HG02943 (cell line): ENCODE results near the gene RAB29.

Experiments
- ATAC-seq: cut with Tn5 transposase; IDR thresholded peaks from one replicate; pipeline ENCODE4 v1.9.1; 2021; ENCODE audit warnings: mild to moderate bottlenecking, low read depth, moderate library complexity; ENCODE audit not compliant: unreplicated experiment

RAB29 gene

DNA sequence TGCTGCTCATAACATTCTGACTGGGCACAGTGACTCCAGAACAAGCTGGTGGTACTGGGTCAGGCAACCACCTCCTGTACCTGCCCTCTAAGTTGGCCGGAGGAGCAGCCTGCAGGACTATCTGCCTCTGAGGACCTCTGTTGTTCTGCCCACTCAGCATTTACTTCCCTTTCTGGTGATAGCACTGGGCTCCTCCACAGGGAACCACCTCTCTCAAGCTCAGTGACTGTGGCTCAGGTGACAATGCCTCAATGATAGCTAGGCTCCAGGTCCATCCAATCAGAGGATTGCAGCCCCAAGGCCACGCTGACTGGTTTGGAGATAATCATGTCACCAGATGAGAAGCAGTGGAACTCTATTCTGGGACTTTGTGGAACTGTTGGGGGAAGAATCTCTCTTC lies 21.9 kb upstream of the RAB29 start:
- ATAC-seq: no peak

DNA sequence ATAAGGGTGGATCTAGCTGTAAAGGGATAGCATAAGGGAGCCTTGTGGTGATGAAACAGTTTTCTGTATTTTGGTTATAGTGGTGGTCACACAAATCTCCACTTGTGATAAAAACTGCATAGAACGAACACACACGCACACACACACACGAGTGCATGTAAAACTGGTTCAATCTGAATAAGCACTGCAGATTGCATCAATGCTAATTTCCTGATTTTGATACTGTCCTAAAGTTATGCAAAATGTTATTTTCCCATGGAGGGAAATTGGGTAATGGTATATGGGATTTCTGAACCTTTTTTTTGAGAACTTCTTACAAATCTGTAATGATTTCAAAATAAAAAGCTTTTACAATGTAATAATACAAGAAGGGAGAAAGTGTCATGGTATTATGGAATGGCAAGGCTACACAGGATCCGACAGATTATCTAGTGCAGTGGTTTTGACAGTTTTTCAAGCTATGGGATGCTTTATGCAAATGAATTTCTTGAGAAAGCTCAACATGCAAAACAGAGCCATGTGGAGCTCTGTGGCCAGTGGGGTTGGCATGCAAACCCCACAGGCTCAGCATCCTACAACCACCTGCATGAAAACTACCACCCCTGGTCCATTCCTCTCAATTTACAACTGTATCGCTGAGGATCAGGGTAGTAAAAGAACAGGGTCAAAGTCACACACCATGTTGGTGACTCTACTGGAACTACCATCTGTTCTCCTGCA lies 18.9 kb upstream of the RAB29 start:
- ATAC-seq: no peak

DNA sequence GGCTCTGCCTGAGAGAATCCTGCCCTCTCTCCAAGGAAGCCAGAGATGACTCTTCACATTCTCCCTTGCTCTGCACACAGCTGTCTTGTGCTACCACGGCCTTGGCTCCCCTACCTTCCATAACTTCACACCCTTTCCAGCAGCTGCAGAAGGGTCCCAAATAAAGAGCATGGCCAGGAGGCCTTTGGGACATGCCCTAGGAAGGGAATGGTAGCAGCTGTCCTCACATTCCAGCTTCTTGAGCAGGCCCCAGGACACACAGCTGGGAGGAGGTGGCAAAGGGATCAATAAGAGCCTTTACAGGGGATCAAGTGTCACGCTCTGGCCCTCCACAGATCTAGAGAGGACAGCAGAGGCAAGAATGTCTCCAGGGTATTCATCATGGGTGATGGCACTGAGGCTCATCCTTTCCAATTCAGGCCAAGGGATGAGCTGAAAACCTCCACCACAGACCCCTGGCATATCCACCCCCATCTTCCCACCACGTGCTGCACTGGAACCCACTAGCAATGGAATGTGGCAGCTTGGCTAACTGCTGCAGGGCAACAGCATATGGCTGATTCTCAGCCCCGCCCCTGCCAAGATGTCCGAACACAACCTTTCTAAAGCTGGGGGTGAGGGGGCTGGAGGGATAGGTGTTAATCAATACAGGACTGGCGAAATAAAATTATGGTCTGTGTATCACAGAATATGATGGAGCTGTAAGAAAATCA lies 17.8 kb upstream of the RAB29 start:
- no peak for ATAC-seq

DNA sequence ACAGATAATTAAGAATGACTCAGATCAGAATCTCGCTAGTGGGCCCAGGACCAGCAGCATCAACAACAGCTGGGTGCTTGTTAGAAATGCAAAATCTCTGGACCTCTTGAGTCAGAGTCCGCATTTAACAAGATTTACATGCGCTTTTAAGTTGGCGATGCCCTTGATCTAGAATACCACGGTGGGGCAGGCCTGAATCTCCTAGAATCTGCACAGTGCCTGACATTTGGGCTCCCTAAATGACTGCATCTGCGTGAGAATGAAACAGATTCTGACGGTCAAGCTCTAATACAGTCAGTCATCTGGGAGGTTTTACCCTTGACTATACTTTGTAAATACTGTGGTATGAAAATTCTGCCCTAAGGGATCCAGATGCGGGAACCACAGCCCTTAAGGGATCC lies 17.2 kb upstream of the RAB29 start:
- ATAC-seq: no peak

DNA sequence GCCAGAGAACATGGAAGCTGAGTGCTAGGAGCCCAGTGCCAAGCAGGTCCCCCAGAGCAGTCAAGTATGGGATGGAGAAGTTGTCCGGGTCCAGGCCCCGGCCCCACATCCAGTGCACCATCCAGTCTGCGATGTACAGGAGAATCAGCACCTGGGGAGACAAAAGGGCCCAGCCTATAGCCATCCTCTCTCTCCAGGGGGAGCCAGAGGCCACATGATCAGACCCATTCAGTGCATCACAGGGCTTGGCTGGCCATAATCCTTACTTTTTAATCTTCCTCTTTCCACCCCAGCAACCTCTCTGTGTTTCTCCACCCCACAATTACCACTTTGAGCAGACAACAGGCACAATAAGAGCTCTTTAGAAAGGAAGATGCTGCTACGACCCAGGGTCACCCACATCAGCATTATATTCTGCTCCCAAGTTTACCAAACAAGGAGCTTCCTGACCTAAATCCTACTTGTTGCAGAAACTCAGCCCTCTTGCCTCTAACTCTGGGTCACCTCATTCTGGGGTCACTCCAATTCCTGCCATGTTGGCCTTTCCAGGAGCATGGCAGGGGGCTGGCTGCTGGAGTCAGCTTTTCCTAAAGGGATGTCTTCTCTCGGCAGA lies 16.4 kb upstream of the RAB29 start:
- ATAC-seq: no peak

DNA sequence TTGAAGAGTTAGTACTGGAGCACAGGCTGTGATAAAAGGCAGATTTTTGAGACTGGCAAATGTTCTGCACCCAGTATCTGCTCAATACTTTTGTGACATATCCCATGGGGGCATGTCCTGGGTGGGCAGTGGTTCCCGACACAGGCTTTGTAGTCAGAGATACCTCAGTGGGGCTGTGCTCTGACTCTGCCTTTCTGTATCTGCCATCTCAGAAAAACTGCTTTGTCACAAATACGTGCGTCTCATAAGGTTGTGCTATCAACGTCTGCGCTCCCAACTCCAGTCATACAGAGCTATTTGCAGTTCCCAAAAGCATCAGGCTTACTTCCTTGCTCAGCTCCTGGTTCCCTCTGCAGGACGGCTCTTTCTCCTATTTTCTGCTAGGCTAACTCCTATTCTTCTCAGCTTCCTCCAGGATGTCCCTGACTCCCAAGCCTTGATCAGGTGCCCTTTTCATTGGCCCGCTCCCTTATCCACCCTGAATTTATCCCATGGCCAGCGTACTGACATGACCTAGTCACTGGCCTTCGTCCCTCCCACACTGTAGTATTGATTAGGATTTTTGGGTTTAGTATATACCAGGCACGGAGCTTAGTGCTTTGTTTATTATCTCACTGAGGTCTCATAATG lies 12.1 kb upstream of the RAB29 start:
- ATAC-seq: no peak

DNA sequence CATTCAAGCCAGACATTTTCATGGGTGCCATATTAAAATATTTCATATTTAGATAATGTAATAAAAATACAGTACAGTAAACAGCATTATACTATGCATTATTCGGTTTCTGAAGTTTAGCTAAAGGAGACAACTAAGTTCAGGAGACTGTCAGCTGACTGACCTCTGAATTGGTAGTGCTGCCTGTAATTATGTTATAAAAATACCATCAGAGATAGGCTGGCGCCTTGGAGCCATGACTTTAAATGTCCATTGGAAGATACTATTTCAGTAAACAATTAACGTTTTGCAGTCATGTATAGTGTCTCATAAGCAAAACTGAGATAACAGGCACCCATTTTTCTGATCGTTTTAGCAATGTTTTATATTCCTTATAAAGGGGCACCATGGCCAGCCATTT lies 11.3 kb upstream of the RAB29 start:
- ATAC-seq: no peak

DNA sequence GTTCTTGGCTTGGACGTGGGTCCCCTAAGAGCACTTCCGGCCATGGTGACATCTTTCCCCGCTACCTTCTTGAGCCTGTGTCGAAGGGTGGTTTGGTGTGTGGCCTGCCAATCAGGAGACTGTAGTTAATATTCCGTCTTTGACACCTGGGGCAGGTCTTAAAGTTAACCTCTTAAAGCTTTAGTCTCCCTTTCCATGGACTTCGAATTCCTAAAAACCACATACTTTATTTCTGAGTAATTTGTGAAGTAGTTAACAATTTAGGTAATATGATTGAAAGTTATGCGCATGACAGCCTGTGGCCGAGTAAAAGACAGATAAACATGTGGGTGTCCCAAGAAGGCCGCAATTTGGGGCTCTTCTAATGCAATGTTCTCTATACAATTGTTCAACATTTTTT lies 10.2 kb upstream of the RAB29 start:
- no peak for ATAC-seq

DNA sequence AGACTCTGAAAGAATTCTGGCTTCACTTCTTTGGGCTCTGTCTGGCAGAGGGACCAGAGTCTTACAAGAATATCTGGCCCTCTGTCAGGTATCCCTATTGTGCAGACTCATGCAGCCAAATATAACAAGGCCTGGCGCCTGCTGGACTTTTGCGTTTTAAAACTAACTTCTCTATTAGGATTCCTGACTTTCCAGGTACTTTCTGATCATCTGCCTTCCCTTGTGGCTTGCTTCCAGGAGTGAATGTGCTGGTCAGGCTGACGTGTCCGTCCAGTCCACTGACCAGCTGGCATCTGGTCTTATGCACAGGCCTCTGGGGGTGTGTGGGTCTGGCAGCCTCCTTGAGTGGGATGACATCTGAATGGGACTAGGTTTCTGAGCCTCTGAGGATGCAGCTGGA lies 8.6 kb upstream of the RAB29 start:
- no peak for ATAC-seq

DNA sequence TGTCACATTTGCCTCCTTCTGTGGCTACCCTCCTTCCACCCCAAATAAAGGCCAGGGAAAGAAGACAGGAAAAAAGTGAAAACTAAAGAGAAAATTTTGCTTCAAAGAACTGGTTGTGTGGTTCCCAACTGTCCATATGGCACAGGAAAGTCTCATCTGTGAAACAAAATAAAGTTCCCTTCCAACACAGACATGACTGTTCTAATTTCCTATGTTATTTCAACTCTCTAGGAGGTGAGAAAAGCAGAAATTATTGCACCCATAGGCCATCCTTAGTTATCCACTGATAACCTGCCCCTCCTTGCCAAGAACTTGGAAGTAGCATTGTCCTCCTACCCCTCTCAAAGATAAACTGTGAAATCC lies 8.1 kb upstream of the RAB29 start:
- no peak for ATAC-seq

DNA sequence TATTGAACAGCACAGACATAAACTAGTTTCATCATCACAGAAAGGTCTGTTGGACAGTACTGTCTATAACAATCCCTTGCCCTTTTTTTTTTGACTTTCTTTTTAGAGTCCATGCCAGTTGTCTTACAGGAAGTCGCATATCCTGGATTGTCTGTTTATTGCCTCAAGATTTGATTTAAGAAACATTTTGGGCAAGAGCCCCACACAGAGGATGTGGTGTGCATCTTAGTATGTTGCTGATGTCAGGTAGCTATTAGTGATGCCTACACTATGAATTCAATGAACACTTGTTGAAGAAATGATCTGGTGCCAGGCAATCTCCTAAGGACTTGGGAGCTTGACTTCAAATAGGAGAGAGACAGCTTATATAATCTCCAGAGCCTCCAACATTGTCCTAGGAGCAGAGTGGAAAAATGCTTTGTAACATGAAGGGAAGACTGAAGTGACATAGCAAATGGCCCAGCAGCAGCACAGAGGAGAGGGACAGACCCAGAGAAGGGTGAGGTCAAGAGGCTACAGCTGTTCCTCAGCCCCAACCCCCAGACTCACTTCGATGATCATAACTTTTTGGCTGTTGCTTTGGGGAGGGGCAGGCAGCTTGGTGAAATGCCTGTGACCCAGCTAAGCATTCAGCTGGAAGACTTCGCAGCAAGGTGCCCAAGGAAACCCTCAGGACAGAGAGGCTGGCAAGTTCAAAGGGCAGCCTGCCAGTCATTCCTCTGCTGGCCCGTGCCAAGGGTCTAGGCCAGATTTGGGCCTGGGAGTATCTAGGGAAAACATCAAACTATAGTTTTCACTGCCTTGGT lies 7.5 kb upstream of the RAB29 start:
- no peak for ATAC-seq

DNA sequence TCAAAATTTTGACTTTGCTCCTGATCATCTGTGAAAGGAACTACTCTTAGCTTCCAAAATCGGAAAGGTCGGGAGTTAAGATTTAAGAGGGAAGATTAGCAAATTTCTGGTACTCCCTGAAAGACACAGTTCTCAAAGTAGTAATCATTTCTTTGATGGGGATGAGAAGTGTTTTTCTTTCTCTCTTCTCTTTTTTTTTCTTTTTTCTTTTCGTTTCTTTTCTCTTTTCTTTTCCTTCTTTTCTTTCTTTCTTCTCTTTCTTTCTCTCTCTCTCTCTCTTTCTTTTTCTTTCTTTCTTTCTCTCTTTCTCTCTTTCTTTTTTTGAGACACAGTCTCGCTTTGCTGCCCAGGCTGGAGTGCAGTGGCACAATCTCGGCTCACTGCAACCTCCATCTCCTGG lies 5.1 kb upstream of the RAB29 start:
- ATAC-seq: no peak

DNA sequence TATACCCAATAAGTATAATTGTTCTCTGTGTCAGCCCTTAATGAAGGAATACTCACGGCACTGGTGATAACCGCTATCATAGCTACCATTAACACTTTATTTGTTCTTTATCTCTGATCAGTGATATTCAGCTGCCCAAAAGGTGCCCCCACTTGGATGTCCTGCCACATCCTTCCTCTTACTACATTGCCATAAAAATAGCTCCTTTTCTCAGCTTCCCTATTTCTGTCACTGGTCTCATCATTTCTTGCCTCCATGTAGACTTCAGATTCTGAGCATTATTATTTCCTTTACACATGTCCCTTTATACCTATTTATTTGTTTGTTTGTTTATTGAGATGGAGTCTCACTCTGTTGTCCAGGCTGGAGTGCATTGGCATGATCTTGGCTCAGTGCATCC lies 2.7 kb upstream of the RAB29 start:
- no peak for ATAC-seq

DNA sequence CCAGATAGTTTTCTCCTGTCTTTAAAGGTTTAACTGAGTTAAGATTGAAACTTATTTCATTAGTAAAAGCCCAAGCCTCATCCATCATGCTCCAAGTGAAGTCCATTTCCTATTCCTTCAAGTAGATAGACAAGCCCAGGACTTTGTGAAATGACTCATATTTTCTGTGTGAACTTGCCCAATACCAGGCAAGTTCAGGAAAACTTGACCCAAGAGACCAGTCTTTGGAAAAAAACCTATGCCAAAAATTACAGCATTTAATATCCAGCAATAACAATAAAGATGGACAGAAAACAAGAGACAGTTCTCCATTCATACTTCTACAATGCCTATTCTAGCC lies 405 bp upstream of the RAB29 start:
- ATAC-seq: no peak

DNA sequence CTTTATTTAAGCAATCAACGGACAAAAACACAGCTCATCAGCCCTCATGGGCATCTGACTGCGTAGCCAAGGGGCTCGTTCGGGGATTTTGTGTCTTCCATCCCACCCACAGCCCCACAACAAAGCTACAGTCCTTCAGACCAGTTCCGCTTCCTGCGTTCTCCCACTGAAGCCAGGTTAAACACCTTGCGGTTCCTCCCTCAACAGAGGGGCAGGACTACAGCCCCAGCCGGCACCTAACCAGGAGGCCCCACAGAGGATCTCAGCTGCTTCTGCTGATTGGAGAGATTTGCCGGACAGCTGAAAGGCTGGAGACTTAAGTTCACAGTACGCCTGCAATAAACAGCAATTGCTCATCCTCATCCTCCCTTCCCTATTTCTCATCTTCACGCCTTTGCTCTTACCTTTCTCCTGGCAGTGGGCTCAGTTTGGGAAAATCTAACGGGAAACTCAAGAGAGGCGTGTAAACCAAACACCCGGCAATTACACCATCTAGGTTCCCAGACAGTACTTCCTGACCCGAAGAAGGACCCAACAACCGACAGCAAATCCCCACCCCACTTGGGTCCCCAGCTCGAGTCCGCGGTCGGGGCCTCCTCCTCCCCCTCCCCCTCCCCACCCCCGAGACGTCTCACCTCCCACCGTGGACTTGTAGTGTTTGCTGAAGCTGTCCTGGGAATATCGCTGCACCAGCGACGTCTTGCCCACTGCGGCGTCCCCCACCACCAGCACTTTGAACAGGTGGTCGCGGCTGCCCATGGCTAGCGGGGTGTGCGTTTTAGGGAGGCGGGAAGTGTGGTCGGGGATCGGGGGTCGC lies 876 bp downstream of the RAB29 start:
- peak; percentile 14 for ATAC-seq

DNA sequence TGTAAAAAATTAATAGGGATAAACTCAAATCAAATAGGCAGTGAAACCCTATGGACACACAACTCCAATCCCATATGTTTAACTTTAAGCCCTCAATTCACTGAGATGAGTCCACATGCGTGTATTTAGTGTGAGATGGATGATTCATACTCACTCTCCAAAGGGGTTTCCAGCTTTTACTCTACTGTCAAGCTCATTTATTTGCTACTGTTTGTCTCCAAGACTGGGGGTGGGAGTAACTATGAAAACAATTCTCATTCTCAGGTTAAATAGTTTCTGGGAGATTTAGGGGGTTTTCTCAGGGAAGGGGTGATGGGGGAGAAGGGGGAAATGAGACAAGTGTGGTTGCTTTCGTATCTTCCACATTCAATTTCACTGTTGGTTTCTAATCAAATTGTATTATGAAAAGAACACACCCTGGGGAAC lies 2.7 kb downstream of the RAB29 start:
- ATAC-seq: no peak

DNA sequence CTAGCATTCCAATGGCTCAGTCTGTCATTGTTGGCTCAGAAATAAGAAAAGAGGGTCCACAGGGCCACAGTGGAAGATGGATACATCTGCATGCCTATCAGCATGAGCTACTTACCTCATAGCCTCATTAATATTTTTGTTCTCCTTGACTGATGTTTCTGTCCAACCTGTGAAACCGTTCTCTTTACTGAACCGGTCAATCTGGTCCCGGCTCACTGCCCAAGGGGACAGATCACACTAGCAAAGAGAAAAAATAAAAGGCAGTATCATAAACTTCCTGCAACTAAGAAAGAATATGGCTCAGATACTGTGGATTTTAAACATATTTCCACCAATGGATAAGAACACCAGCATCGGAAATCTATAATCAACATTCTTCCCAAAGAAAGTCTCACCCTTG lies 4.7 kb downstream of the RAB29 start:
- ATAC-seq: no peak

DNA sequence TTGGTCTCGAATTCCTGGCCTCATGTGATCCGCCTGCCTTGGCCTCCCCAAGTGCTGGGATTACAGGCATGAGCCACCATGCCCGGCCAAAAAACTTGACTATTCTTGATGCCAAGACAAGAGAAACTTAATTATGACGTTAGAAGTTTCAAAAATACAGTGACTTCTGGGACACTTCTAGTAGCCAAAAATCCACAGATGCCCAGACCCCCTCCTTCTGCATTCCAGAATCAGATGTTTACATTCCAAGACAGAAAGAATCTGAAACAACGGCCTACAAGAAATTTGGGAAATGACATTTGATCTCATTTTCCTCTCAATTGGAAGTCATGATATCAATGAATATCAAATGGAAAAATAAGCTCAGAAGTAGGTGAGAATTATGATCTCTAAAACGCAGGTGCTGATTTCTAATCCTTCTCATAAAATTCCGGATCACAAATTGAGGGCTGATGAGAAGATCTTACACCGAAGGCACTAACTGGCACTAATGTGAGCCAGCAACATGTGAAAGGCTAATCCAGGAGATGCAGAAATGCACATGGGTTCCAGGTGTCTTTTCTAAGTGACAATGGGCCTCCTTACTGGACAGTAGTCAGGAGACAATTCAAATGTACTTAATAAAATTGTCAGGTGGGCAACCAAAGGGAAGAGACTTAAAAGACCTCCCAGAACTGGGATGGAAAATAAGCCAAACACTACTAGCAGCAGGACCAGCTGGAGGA lies 5.5 kb downstream of the RAB29 start:
- no peak for ATAC-seq

DNA sequence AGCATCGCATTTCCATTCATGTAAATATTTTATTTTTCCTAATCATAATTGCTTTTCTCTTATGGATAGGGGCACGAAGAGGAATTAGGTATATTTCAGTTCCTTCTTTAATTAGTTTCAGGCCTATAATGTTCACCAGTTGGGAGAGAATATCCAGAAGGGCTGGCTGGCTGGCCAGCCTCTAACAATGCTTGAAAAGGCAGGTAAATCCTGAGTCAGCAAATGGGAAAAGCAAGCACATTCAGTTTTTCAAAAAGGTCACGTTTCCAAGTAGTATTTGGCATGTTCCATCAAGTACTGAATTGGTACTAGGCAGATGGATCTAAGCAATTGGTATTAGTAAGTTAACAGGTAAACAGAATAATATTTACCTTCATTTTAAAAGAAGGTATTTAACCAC lies 8.0 kb downstream of the RAB29 start:
- ATAC-seq: no peak
